Uterus (tissue), 2 donors: ENCODE measurements around the gene PFKL.

Experiments
- POLR2A ChIP-seq, 2 donors: fragments of 450-650 bp; IDR thresholded peaks; one replicate each; pipeline ENCODE4 v1.6.1; 2016; ENCODE audit warnings: antibody characterized with exemption in 2 of 2, mild to moderate bottlenecking in 1 of 2, moderate library complexity in 1 of 2
- TF ChIP-seq, protein P1 (sequence below), 4 experiments: fragments of 200-600 bp in 2 of 4; fragments of 450-650 bp in 2 of 4; sonication (generic) in 2 of 4; IDR thresholded peaks; one replicate each; pipeline ENCODE4 v1.5.1; 2016 to 2019; ENCODE audit warnings: antibody characterized with exemption in 4 of 4, mild to moderate bottlenecking in 2 of 4, moderate library complexity in 1 of 4

DNA sequence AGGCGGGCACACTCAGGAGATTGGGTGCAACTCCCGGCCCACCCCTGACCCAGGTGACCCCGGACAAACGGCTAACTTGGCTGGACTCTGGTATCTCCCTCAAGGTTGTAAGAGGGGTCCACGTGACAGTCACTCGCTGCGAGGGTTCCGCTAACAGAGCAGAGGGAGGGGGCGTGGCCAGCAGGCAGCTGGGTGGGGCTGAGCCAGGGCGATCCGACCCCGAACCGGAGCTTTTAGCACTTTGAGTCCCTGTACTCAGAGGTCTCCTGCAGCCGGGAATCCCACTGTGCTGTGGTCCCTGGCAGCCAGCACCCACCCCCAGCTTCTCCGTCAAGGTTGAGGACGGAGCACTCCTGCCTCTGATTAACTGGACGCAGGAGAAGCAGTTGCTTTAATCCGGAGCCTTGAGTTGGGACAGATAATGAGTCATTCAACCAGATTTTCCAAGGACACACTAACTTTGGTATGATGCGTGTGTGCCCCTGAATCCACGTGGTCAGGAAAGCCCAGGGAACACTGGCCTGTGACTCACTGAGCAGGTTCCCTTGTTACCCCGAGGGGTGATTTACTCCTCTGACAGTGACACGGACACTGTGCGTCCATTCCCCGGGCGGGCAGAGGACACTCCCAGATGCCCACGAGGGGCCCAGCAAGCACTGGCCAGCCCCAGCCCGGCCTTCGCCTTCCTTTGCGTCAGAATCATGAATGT lies 70.3 kb downstream of the PFKL start:
- TF ChIP-seq, protein P1, sequence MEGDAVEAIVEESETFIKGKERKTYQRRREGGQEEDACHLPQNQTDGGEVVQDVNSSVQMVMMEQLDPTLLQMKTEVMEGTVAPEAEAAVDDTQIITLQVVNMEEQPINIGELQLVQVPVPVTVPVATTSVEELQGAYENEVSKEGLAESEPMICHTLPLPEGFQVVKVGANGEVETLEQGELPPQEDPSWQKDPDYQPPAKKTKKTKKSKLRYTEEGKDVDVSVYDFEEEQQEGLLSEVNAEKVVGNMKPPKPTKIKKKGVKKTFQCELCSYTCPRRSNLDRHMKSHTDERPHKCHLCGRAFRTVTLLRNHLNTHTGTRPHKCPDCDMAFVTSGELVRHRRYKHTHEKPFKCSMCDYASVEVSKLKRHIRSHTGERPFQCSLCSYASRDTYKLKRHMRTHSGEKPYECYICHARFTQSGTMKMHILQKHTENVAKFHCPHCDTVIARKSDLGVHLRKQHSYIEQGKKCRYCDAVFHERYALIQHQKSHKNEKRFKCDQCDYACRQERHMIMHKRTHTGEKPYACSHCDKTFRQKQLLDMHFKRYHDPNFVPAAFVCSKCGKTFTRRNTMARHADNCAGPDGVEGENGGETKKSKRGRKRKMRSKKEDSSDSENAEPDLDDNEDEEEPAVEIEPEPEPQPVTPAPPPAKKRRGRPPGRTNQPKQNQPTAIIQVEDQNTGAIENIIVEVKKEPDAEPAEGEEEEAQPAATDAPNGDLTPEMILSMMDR (IDR thresholded peaks at IDR 0.05), result no peak
- TF ChIP-seq POLR2A (IDR thresholded peaks at IDR 0.05), result no peak
